Measurements from ENCODE around the gene NIPBL.

DNA sequence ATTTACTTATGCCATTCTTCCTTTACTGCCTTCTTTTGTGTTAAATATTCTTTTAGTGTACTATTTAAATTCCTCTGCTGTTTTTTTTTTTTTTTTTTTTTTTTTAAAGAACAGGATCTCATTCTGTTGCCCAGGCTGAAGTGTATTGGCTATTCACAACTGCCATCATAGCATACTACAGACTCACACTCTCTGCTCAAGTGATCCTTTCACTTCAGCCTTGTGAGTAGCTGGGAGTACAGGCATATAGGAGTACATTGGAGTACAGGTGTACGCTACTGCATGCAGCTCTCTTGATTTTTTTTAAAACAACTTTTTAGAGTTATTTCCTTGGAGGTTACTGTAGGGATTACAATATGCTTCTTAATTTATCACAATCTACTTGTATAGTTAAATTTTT is 56.1 kb downstream of the NIPBL start:
- TF ChIP-seq POLR2A (IDR thresholded peaks at IDR 0.05), result no peak
- TF ChIP-seq, protein P1, sequence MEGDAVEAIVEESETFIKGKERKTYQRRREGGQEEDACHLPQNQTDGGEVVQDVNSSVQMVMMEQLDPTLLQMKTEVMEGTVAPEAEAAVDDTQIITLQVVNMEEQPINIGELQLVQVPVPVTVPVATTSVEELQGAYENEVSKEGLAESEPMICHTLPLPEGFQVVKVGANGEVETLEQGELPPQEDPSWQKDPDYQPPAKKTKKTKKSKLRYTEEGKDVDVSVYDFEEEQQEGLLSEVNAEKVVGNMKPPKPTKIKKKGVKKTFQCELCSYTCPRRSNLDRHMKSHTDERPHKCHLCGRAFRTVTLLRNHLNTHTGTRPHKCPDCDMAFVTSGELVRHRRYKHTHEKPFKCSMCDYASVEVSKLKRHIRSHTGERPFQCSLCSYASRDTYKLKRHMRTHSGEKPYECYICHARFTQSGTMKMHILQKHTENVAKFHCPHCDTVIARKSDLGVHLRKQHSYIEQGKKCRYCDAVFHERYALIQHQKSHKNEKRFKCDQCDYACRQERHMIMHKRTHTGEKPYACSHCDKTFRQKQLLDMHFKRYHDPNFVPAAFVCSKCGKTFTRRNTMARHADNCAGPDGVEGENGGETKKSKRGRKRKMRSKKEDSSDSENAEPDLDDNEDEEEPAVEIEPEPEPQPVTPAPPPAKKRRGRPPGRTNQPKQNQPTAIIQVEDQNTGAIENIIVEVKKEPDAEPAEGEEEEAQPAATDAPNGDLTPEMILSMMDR (IDR thresholded peaks at IDR 0.05), result no peak
- no peak for TF ChIP-seq POLR2AphosphoS5 (IDR thresholded peaks at IDR 0.05)

Data from breast epithelium (tissue), 3 donors.